Bronchial epithelial cell (primary cell): ENCODE data around the gene TIMP2. TPM values are rescaled to one million over a fixed set of nuclear protein-coding genes. Genes with fewer than 3 reads are reported as not detected.

Source experiments
- DNase-seq: peaks from one replicate; pipeline ENCODE4 v3.0.0-alpha.2; 2010; ENCODE audit warnings: low read depth
- FAIRE-seq: peaks from 2 replicates; lab custom pipeline; 2011; peaks lifted over from hg19 to GRCh38; lab: Jason Lieb, UNC
- H3K27me3 ChIP-seq: 2 replicates; pipeline ENCODE4 v1.5.1; 2011; ENCODE audit warnings: low read length; ENCODE audit not compliant: control insufficient read depth, insufficient read depth
- H3K36me3 ChIP-seq: 2 replicates; pipeline ENCODE4 v1.5.1; 2011; ENCODE audit warnings: low read length; ENCODE audit not compliant: control insufficient read depth, insufficient read depth
- H3K4me3 ChIP-seq: 2 replicates; pipeline ENCODE4 v1.5.1; 2011; ENCODE audit warnings: mild to moderate bottlenecking, low read depth, low read length, control low read depth
- CTCF ChIP-seq: IDR thresholded peaks from 2 replicates; pipeline ENCODE4 v1.5.1; 2011; ENCODE audit warnings: mild to moderate bottlenecking, moderate library complexity, low read length, control low read depth, inconsistent platforms; ENCODE audit not compliant: insufficient read depth, severe bottlenecking
- total RNA-seq: library from RNA; depleted of rRNA; stranded (reverse); fragments of >200 nt; gene quantifications from 2 replicates; pipeline ENCODE4 v1.2.1, GENCODE V29; 2014

TIMP2 gene
- total RNA-seq, 1 donor from 2014 or later: 2.1 TPM

GRCh38 chr17:78825696-78826095 is 99.5 kb downstream of the TIMP2 start:
- DNase-seq (no peak), FAIRE-seq (peak; percentile 58)
- TF ChIP-seq CTCF: no peak
- H3K36me3 ChIP-seq: peaks cover 55% of the 10 kb centered on the region
- H3K27me3 ChIP-seq: no peaks in the 10 kb centered on the region
- H3K4me3 ChIP-seq: no peak overlapping the region

GRCh38 chr17:78824240-78824639 is 100.9 kb downstream of the TIMP2 start:
- no peaks in the 10 kb centered on the region for H3K27me3 ChIP-seq
- no peak overlapping the region for H3K4me3 ChIP-seq
- TF ChIP-seq CTCF: no peak
- FAIRE-seq (no peak), DNase-seq (no peak)
- peaks cover 56% of the 10 kb centered on the region for H3K36me3 ChIP-seq

GRCh38 chr17:78823282-78824046 is 101.7 kb downstream of the TIMP2 start:
- peaks cover 52% of the 10 kb centered on the region for H3K36me3 ChIP-seq
- TF ChIP-seq CTCF: peak; percentile 16
- DNase-seq: no peak
- H3K4me3 ChIP-seq: no peak overlapping the region
- H3K27me3 ChIP-seq: no peaks in the 10 kb centered on the region
- peak; percentile 83 for FAIRE-seq

GRCh38 chr17:78822552-78822951 is 102.6 kb downstream of the TIMP2 start:
- peaks cover 56% of the 10 kb centered on the region for H3K36me3 ChIP-seq
- FAIRE-seq (no peak), DNase-seq (no peak)
- no peak for TF ChIP-seq CTCF
- H3K27me3 ChIP-seq: no peaks in the 10 kb centered on the region
- H3K4me3 ChIP-seq: no peak overlapping the region

GRCh38 chr17:78821961-78822360 is 103.2 kb downstream of the TIMP2 start:
- DNase-seq (no peak), FAIRE-seq (no peak)
- Histone ChIP-seq H3K27me3 (no peaks in the 10 kb centered on the region), H3K36me3 (peaks cover 55% of the 10 kb centered on the region), H3K4me3 (no peak overlapping the region)
- no peak for TF ChIP-seq CTCF
